H9 (cell line): ENCODE results near the gene MEI4. TPM values are rescaled to one million over a fixed set of nuclear protein-coding genes. Genes with fewer than 3 reads are reported as not detected.

Source experiments
- DNase-seq: peaks from one replicate; pipeline ENCODE4 v3.0.0-alpha.2; 2017
- H2AFZ ChIP-seq: one replicate; pipeline ENCODE4 v1.6.1; 2013; ENCODE audit warnings: mild to moderate bottlenecking, low read length, control low read depth, moderate library complexity
- H2AK5ac ChIP-seq: 2 replicates; pipeline ENCODE4 v1.6.1; 2013; ENCODE audit warnings: low read length, control low read depth, mixed read lengths; ENCODE audit not compliant: insufficient read length
- H2BK120ac ChIP-seq: one replicate; pipeline ENCODE4 v1.6.1; 2013; ENCODE audit warnings: low read depth, mild to moderate bottlenecking, low read length, control low read depth, inconsistent platforms; ENCODE audit not compliant: poor library complexity, severe bottlenecking
- H2BK12ac ChIP-seq: 2 replicates; pipeline ENCODE4 v1.6.1; 2013; ENCODE audit warnings: low read length, control low read depth, mixed read lengths, low read depth; ENCODE audit not compliant: insufficient read length
- H2BK15ac ChIP-seq: 2 replicates; pipeline ENCODE4 v1.6.1; 2013; ENCODE audit warnings: low read depth, low read length, control low read depth
- H2BK20ac ChIP-seq: one replicate; pipeline ENCODE4 v1.6.1; 2013; ENCODE audit warnings: low read depth, mild to moderate bottlenecking, low read length, control low read depth, inconsistent platforms; ENCODE audit not compliant: poor library complexity, severe bottlenecking
- H2BK5ac ChIP-seq: 2 replicates; pipeline ENCODE4 v1.6.1; 2013; ENCODE audit warnings: low read length, control low read depth, mixed read lengths; ENCODE audit not compliant: insufficient read length
- H3K14ac ChIP-seq: 2 replicates; pipeline ENCODE4 v1.6.1; 2013; ENCODE audit warnings: low read length, control low read depth; ENCODE audit not compliant: insufficient read depth
- H3K18ac ChIP-seq: 2 replicates; pipeline ENCODE4 v1.6.1; 2013; ENCODE audit warnings: low read depth, mild to moderate bottlenecking, mixed read lengths, low read length, control low read depth; ENCODE audit not compliant: insufficient read length
- H3K23ac ChIP-seq: 2 replicates; pipeline ENCODE4 v1.6.1; 2013; ENCODE audit warnings: low read length, control low read depth, mixed read lengths, low read depth; ENCODE audit not compliant: insufficient read length
- H3K23me2 ChIP-seq: 2 replicates; pipeline ENCODE4 v1.6.1; 2013; ENCODE audit warnings: low read depth, mild to moderate bottlenecking, mixed read lengths, low read length, control low read depth; ENCODE audit not compliant: insufficient read length, poor library complexity, severe bottlenecking
- H3K27ac ChIP-seq: 2 replicates; pipeline ENCODE4 v1.5.1; 2013; ENCODE audit warnings: low read length, control low read depth, mixed read lengths, low read depth; ENCODE audit not compliant: insufficient read length
- H3K27me3 ChIP-seq: 2 replicates; pipeline ENCODE4 v1.6.1; 2013; ENCODE audit warnings: low read length, control low read depth, inconsistent platforms; ENCODE audit not compliant: insufficient read depth
- H3K4ac ChIP-seq: 2 replicates; pipeline ENCODE4 v1.6.1; 2013; ENCODE audit warnings: low read depth, mild to moderate bottlenecking, control low read depth, inconsistent platforms, low read length, moderate library complexity
- H3K4me1 ChIP-seq: 2 replicates; pipeline ENCODE4 v1.6.1; 2013; ENCODE audit warnings: low read length, control low read depth, inconsistent platforms; ENCODE audit not compliant: insufficient read depth
- H3K4me2 ChIP-seq: 2 replicates; pipeline ENCODE4 v1.6.1; 2013; ENCODE audit warnings: low read length, control low read depth, mixed read lengths; ENCODE audit not compliant: insufficient read length, insufficient read depth
- H3K56ac ChIP-seq: 2 replicates; pipeline ENCODE4 v1.6.1; 2013; ENCODE audit warnings: low read depth, mild to moderate bottlenecking, mixed read lengths, low read length, control low read depth; ENCODE audit not compliant: insufficient read length
- H3K79me1 ChIP-seq: 2 replicates; pipeline ENCODE4 v1.6.1; 2013; ENCODE audit warnings: low read depth, mild to moderate bottlenecking, moderate library complexity, low read length, control low read depth, inconsistent platforms; ENCODE audit not compliant: insufficient read depth, poor library complexity, severe bottlenecking
- H3K79me2 ChIP-seq: 2 replicates; pipeline ENCODE4 v1.6.1; 2013; ENCODE audit warnings: low read length, control low read depth, inconsistent platforms; ENCODE audit not compliant: insufficient read depth
- H3K9ac ChIP-seq: 2 replicates; pipeline ENCODE4 v1.6.1; 2013; ENCODE audit warnings: low read length, control low read depth, mixed read lengths; ENCODE audit not compliant: insufficient read length; ENCODE audit errors: extremely low read depth
- H3K9me3 ChIP-seq: one replicate; pipeline ENCODE4 v1.6.1; 2013; ENCODE audit warnings: low read depth, low read length, inconsistent platforms; ENCODE audit not compliant: control insufficient read depth
- H3T11ph ChIP-seq: one replicate; pipeline ENCODE4 v1.6.1; 2013; ENCODE audit warnings: mild to moderate bottlenecking, low read length, control low read depth, inconsistent platforms
- H4K20me1 ChIP-seq: one replicate; pipeline ENCODE4 v1.6.1; 2013; ENCODE audit not compliant: control insufficient read depth, insufficient read length, insufficient read depth
- H4K5ac ChIP-seq: 2 replicates; pipeline ENCODE4 v1.6.1; 2013; ENCODE audit warnings: low read depth, mild to moderate bottlenecking, mixed read lengths, low read length, control low read depth; ENCODE audit not compliant: insufficient read length
- H4K8ac ChIP-seq: replicated peaks from 2 replicates; pipeline ENCODE4 v1.6.1; 2013; ENCODE audit warnings: low read length, control low read depth, mixed read lengths, low read depth; ENCODE audit not compliant: insufficient read length
- H4K91ac ChIP-seq: 2 replicates; pipeline ENCODE4 v1.6.1; 2013; ENCODE audit warnings: low read depth, mild to moderate bottlenecking, moderate library complexity, mixed read lengths, low read length, control low read depth; ENCODE audit not compliant: insufficient read length
- H3K27ac Mint-ChIP-seq, 3 experiments: 2 replicates in 2 of 3; 3 replicates in 1 of 3; pipeline ENCODE4 v1.8.0; 2020 to 2021; ENCODE audit warnings: mixed read lengths in 3 of 3, mild to moderate bottlenecking in 1 of 3, moderate library complexity in 1 of 3
- H3K27me3 Mint-ChIP-seq: 2 replicates; pipeline ENCODE4 v1.8.0; 2021; ENCODE audit warnings: low read depth, mild to moderate bottlenecking, moderate library complexity, mixed read lengths
- H3K36me3 Mint-ChIP-seq, 3 experiments: 2 replicates in 2 of 3; 3 replicates in 1 of 3; pipeline ENCODE4 v1.8.0; 2020 to 2021; ENCODE audit warnings: low read depth in 3 of 3, mixed read lengths in 3 of 3; ENCODE audit not compliant: insufficient read depth in 1 of 3
- H3K4me1 Mint-ChIP-seq, 2 experiments: 2 replicates each; pipeline ENCODE4 v1.8.0; 2020; ENCODE audit warnings: mixed read lengths in 2 of 2
- H3K4me3 Mint-ChIP-seq, 2 experiments: 2 replicates in 1 of 2; 3 replicates in 1 of 2; pipeline ENCODE4 v1.8.0; 2020 to 2021; ENCODE audit warnings: mild to moderate bottlenecking in 2 of 2, mixed read lengths in 2 of 2, moderate library complexity in 1 of 2
- H3K9me3 Mint-ChIP-seq, 2 experiments: 2 replicates in 1 of 2; 3 replicates in 1 of 2; pipeline ENCODE4 v1.8.0; 2020; ENCODE audit warnings: mild to moderate bottlenecking in 2 of 2, mixed read lengths in 2 of 2, moderate library complexity in 1 of 2
- CTCF ChIP-seq: fragments of 200-600 bp; sonication (generic); conservative IDR thresholded peaks from 3 replicates; pipeline ENCODE4 v1.8.0; 2021; ENCODE audit warnings: antibody characterized with exemption, mild to moderate bottlenecking
- WGBS: extraction: QIAGEN DNeasy Blood & Tissue Kit; methylation state at CpG from one replicate; pipeline ENCODE4 v1.1.7; 2013; ENCODE audit warnings: missing lambda C conversion rate, low lambda C conversion rate, mixed read lengths; ENCODE audit not compliant: insufficient read length; ENCODE audit errors: extremely low coverage; 5-methylcytosine and 5-hydroxymethylcytosine counted together
- total RNA-seq: library from RNA; stranded (reverse); gene quantifications from 2 replicates; pipeline ENCODE4 v1.2.1, GENCODE V29; 2021

Gene MEI4
- total RNA-seq, 1 experiment from 2014 or later, result 0.55 TPM

GRCh38 chr6:77906070-77906469 is 253.2 kb downstream of the MEI4 start:
- Histone ChIP-seq H3K79me2 (no peaks in the 10 kb centered on the region), H3K27me3 (no peaks in the 10 kb centered on the region), H3K4ac (no peak overlapping the region), H3K18ac (no peak overlapping the region), H2AFZ (no peak overlapping the region), H2BK120ac (no peak overlapping the region), H3K9me3 (no peaks in the 10 kb centered on the region), H2BK20ac (no peak overlapping the region), H3T11ph (no peak overlapping the region), H3K27ac (no peak overlapping the region), H3K23me2 (no peaks in the 10 kb centered on the region), H4K91ac (no peak overlapping the region), H3K4me1 (no peaks in the 10 kb centered on the region), H3K56ac (no peak overlapping the region), H4K20me1 (no peaks in the 10 kb centered on the region), H3K14ac (no peak overlapping the region), H2BK15ac (no peak overlapping the region), H4K5ac (no peak overlapping the region), H2AK5ac (no peak overlapping the region), H3K4me2 (no peak overlapping the region), H3K23ac (no peak overlapping the region), H3K9ac (no peak overlapping the region), H2BK12ac (no peak overlapping the region), H4K8ac (no peak overlapping the region), H2BK5ac (no peak overlapping the region), H3K79me1 (no peaks in the 10 kb centered on the region)
- Mint-ChIP-seq H3K4me3 (no peak overlapping the region), H3K27ac (no peak overlapping the region), H3K36me3 (peaks cover 0 to 2% (median 0%) of the 10 kb centered on the region in 3 experiments; a peak in 2 of 7 replicates), H3K4me1 (no peaks in the 10 kb centered on the region), H3K9me3 (peaks cover 8 to 31% of the 10 kb centered on the region in 2 experiments), H3K27me3 (peaks cover 1% of the 10 kb centered on the region; the same call in 1 of the 2 replicates)
- no peak for TF ChIP-seq CTCF
- no CpG with 5 or more reads among the region's 3 CpGs for WGBS
- DNase-seq, result no peak
